Heart left ventricle (tissue), 16 donors: ENCODE measurements around the gene RNLS. TPM values are rescaled to one million over a fixed set of nuclear protein-coding genes. Genes with fewer than 3 reads are reported as not detected.

Experiments used
- ATAC-seq, 4 donors: fragments of 200-7000 bp; cut with Tn5 transposase; one replicate each; pipeline ENCODE4 v1.9.1; 2020 to 2022; ENCODE audit warnings: moderate library complexity in 4 of 4, mild to moderate bottlenecking in 3 of 4, moderate number of reproducible peaks in 1 of 4
- DNase-seq, 5 donors: peaks; one replicate each; pipeline ENCODE4 v3.0.0-alpha.2; 2020
- H3K27ac ChIP-seq, 12 donors: fragments of 200-600 bp; sonication (generic) in 4 of 12; one replicate each; pipeline versions ENCODE4 v1.5.0 to v1.8.0; 2016 to 2022; ENCODE audit warnings: mild to moderate bottlenecking in 2 of 12
- H3K27me3 ChIP-seq, 9 donors: fragments of 200-600 bp; sonication (generic) in 2 of 9; one replicate each; pipeline versions ENCODE4 v1.5.1 to v1.8.0; 2016 to 2022; ENCODE audit warnings: mild to moderate bottlenecking in 3 of 9
- H3K36me3 ChIP-seq, 9 donors: fragments of 200-600 bp; sonication (generic) in 2 of 9; one replicate each; pipeline versions ENCODE4 v1.5.0 to v1.8.0; 2018 to 2022; ENCODE audit warnings: mild to moderate bottlenecking in 2 of 9
- H3K4me1 ChIP-seq, 12 donors: fragments of 200-600 bp; sonication (generic) in 4 of 12; one replicate each; pipeline versions ENCODE4 v1.5.0 to v1.8.0; 2016 to 2022; ENCODE audit warnings: mild to moderate bottlenecking in 3 of 12
- H3K4me3 ChIP-seq, 12 donors: fragments of 200-600 bp; sonication (generic) in 4 of 12; one replicate each; pipeline versions ENCODE4 v1.5.0 to v1.8.0; 2017 to 2022; ENCODE audit warnings: mild to moderate bottlenecking in 9 of 12, moderate library complexity in 4 of 12
- H3K9me3 ChIP-seq, 12 donors: fragments of 200-600 bp; sonication (generic) in 4 of 12; one replicate each; pipeline versions ENCODE4 v1.5.0 to v1.8.0; 2016 to 2022; ENCODE audit warnings: mild to moderate bottlenecking in 1 of 12
- CTCF ChIP-seq, 12 donors: fragments of 200-600 bp; sonication (generic) in 4 of 12; IDR thresholded peaks; one replicate each; pipeline versions ENCODE4 v1.5.0 to v1.8.0; 2018 to 2022; ENCODE audit warnings: antibody characterized with exemption in 12 of 12, mild to moderate bottlenecking in 5 of 12
- POLR2A ChIP-seq, 2 donors: fragments of 450-650 bp; IDR thresholded peaks; one replicate each; pipeline ENCODE4 v1.6.1; 2017; ENCODE audit warnings: antibody characterized with exemption in 2 of 2, mild to moderate bottlenecking in 2 of 2, moderate library complexity in 2 of 2
- WGBS, 4 donors: extraction: QIAGEN DNeasy Blood & Tissue Kit in 2 of 4; methylation state at CpG; one replicate each; pipeline versions ENCODE4 v1.1.5 to v1.1.7; 2013 to 2018; 5-methylcytosine and 5-hydroxymethylcytosine counted together
- intact Hi-C, 10 donors: fragments of 100-400 bp; cut with DNase I; formaldehyde crosslinking; loops; one replicate each; pipeline versions ENCODE4 v1.11.1 to v1.14.2; 2022
- polyA plus RNA-seq, 2 donors: library from polyadenylated mRNA; stranded (reverse); fragments of 200-250 nt; gene quantifications; one replicate each; pipeline ENCODE4 v1.2.3, GENCODE V29; 2013
- total RNA-seq, 9 donors: library from RNA; depleted of rRNA in 2 of 9; stranded (reverse); fragments of >200 nt in 2 of 9; fragmentation: NEBNext Ultra II Directional in 3 of 9; extraction: Animal tissue kit (Norgen Biotek cat#: 25700) in 3 of 9; gene quantifications; one replicate each; pipeline versions ENCODE4 v1.1.0 to v1.2.4, GENCODE V29; 2016 to 2023
- donor health status: ischemic (EF 13 %, LVEDD 7.1; RV severe dilation, severe dysfunction).
- donor health status: healthy with polysubstance abuse.
- donor health status: DM: no; HTN: yes; CAD: no.
- donor health status: DM: no; HTN: no; CAD: no.
- donor health status: ischemic (EF 25% LVEDD 6.9; RV normal size, moderate dysfunction).
- donor health status: ischemic (EF 25% LVEDD 5.7; RV mildly dilated, moderate dysfunction).
- donor health status: healthy.
- donor health status: DM: yes; HTN: yes; CAD: no.
- donor health status: ischemic (EF 35%, LVEDD 5.7; RV mildly dilated, moderate dysfunction).
- donor health status: nonischemic (EF 11% LVEDD 7.7; RV severe dilation, severe dysfunction).
- donor health status: DM: yes; HTN: yes; CAD: no.
- donor health status: PGD.
- donor health status: ischemic (EF 29% LVEDD 5.4; RV normal size, mild dysfunction).
- donor health status: nonischemic (EF 23%, LVEDD 6.1; RV moderate dilation, normal function).

Gene RNLS
- total and polyA plus RNA-seq, 11 donors: 6.6 to 30.7 (median 15.1) TPM

- intact Hi-C loops: loop anchor here in 5 of 10 donors (2.0 to 10.0 kb wide), 7 partner anchors 110 to 395 kb away; partner anchors contain the start of genes KLLN (in 2 of the 5) and PTEN (in 2 of the 5)
- no peak for DNase-seq
- Histone ChIP-seq H3K36me3 (no peaks in the 10 kb centered on the region), H3K4me3 (peak overlapping the region in 1 of 12 donors; percentile 22), H3K27ac (peak overlapping the region; percentile 59 to 84 (median 71)), H3K27me3 (no peaks in the 10 kb centered on the region), H3K9me3 (peaks cover 0 to 5% (median 0%) of the 10 kb centered on the region in 12 donors), H3K4me1 (peaks cover 0 to 40% (median 4%) of the 10 kb centered on the region in 12 donors)
- TF ChIP-seq POLR2A (IDR thresholded peaks at IDR 0.05): no peak
- TF ChIP-seq CTCF (IDR thresholded peaks at IDR 0.05): no peak
- ATAC-seq: peak in 3 of 4 donors; percentile 13 to 46 (median 33)
- WGBS, 4 donors: 59 to 71% (median 61%) methylated on average over 4 of the region's 4 CpGs
Observed at GRCh38 chr10:88256886-88257285, 326.2 kb downstream of the RNLS start.

- H3K4me3 ChIP-seq: peak overlapping the region in 4 of 12 donors; percentile 0 to 22 (median 12)
- H3K27me3 ChIP-seq: no peaks in the 10 kb centered on the region
- no peaks in the 10 kb centered on the region for H3K36me3 ChIP-seq
- intact Hi-C loops: loop anchor here in 5 of 10 donors (2.0 to 10.0 kb wide), 7 partner anchors 109 to 394 kb away; partner anchors contain the start of genes KLLN (in 2 of the 5) and PTEN (in 2 of the 5)
- TF ChIP-seq CTCF (IDR thresholded peaks at IDR 0.05): no peak
- no peak for TF ChIP-seq POLR2A (IDR thresholded peaks at IDR 0.05)
- DNase-seq: peak; percentile 79 to 86 (median 82)
- 69 to 75% (median 72%) methylated on average over 20 of the region's 20 CpGs for WGBS, 4 donors
- ATAC-seq: peak; percentile 82 to 89 (median 85)
- H3K27ac ChIP-seq: peak overlapping the region; percentile 59 to 89 (median 74)
- H3K4me1 ChIP-seq: peaks cover 0 to 40% (median 4%) of the 10 kb centered on the region in 12 donors
- peaks cover 0 to 3% (median 0%) of the 10 kb centered on the region in 12 donors for H3K9me3 ChIP-seq
Observed at GRCh38 chr10:88256013-88256680, 327.0 kb downstream of the RNLS start.

GRCh38 chr10:88254091-88254490, 329.0 kb downstream of the RNLS start:
- 78 to 89% (median 87%) methylated on average over 1 of the region's 1 CpG for WGBS, 4 donors
- ATAC-seq (peak in 2 of 4 donors; percentile 63 to 67), DNase-seq (peak in 1 of 5 donors; percentile 41)
- H3K9me3 ChIP-seq: no peaks in the 10 kb centered on the region
- peak overlapping the region in 3 of 12 donors; percentile 23 to 84 (median 73) for H3K27ac ChIP-seq
- H3K27me3 ChIP-seq: no peaks in the 10 kb centered on the region
- no peaks in the 10 kb centered on the region for H3K36me3 ChIP-seq
- peaks cover 0 to 44% (median 4%) of the 10 kb centered on the region in 12 donors for H3K4me1 ChIP-seq
- TF ChIP-seq CTCF (IDR thresholded peaks at IDR 0.05) (no peak), POLR2A (IDR thresholded peaks at IDR 0.05) (no peak)
- intact Hi-C loops: loop anchor here in 4 of 10 donors (10.0 kb wide), 3 partner anchors 131 to 389 kb away; partner anchors contain the start of genes KLLN (in 1 of the 4) and PTEN (in 1 of the 4)
- H3K4me3 ChIP-seq: no peak overlapping the region

- no peaks in the 10 kb centered on the region for H3K9me3 ChIP-seq
- TF ChIP-seq CTCF (IDR thresholded peaks at IDR 0.05): no peak
- TF ChIP-seq POLR2A (IDR thresholded peaks at IDR 0.05): no peak
- H3K4me1 ChIP-seq: peaks cover 0 to 44% (median 4%) of the 10 kb centered on the region in 12 donors
- ATAC-seq (no peak), DNase-seq (no peak)
- H3K27ac ChIP-seq: peak overlapping the region in 3 of 12 donors; percentile 1 to 84 (median 23)
- 65 to 85% (median 69%) methylated on average over 2 of the region's 2 CpGs for WGBS, 4 donors
- intact Hi-C loops: loop anchor here in 4 of 10 donors (10.0 kb wide), 3 partner anchors 131 to 389 kb away; partner anchors contain the start of genes KLLN (in 1 of the 4) and PTEN (in 1 of the 4)
- no peak overlapping the region for H3K4me3 ChIP-seq
- no peaks in the 10 kb centered on the region for H3K27me3 ChIP-seq
- H3K36me3 ChIP-seq: no peaks in the 10 kb centered on the region
Observed at GRCh38 chr10:88253622-88254021, 329.5 kb downstream of the RNLS start.
